Keratinocyte (primary cell): ENCODE measurements around the gene ASCL2. TPM values are rescaled to one million over a fixed set of nuclear protein-coding genes. Genes with fewer than 3 reads are reported as not detected.

Source experiments
- DNase-seq: peaks from one replicate; pipeline ENCODE4 v3.0.0-alpha.2; 2011; ENCODE audit warnings: low read depth, missing footprints, low spot score
- FAIRE-seq: peaks from 2 replicates; lab custom pipeline; 2011; peaks lifted over from hg19 to GRCh38; lab: Jason Lieb, UNC
- H2AFZ ChIP-seq: 2 replicates; pipeline ENCODE4 v1.6.0; 2012; ENCODE audit warnings: low read length, control low read depth, inconsistent platforms; ENCODE audit not compliant: control insufficient read depth
- H3K27ac ChIP-seq: 2 replicates; pipeline ENCODE4 v1.5.1; 2011; ENCODE audit warnings: low read length; ENCODE audit not compliant: control insufficient read depth, insufficient read depth
- H3K27me3 ChIP-seq: 3 replicates; pipeline ENCODE4 v1.6.0; 2011; ENCODE audit warnings: low read length; ENCODE audit not compliant: control insufficient read depth, insufficient read depth; ENCODE audit errors: extremely low read depth
- H3K36me3 ChIP-seq, 2 experiments: 2 replicates in 1 of 2; 3 replicates in 1 of 2; pipeline ENCODE4 v1.5.1; 2011; ENCODE audit warnings: low read length in 2 of 2, mild to moderate bottlenecking in 1 of 2; ENCODE audit not compliant: control insufficient read depth in 2 of 2, insufficient read depth in 2 of 2; ENCODE audit errors: extremely low read depth in 1 of 2
- H3K4me1 ChIP-seq: 3 replicates; pipeline ENCODE4 v1.5.1; 2011; ENCODE audit warnings: low read length; ENCODE audit not compliant: control insufficient read depth, insufficient read depth; ENCODE audit errors: extremely low read depth
- H3K4me2 ChIP-seq: 3 replicates; pipeline ENCODE4 v1.6.0; 2011; ENCODE audit warnings: low read depth, low read length; ENCODE audit not compliant: control insufficient read depth, insufficient read depth; ENCODE audit errors: extremely low read depth
- H3K4me3 ChIP-seq, 3 experiments: fragments of 200-600 bp in 1 of 3; sonication (generic) in 1 of 3; 2 replicates in 2 of 3; 3 replicates in 1 of 3; pipeline ENCODE4 v1.5.1; 2011 to 2016; ENCODE audit warnings: low read length in 3 of 3, mild to moderate bottlenecking in 3 of 3, control low read depth in 2 of 3, inconsistent platforms in 1 of 3, low read depth in 1 of 3, mixed read lengths in 1 of 3, mixed run types in 1 of 3, moderate library complexity in 1 of 3; ENCODE audit not compliant: control insufficient read depth in 2 of 3, insufficient read depth in 2 of 3; ENCODE audit errors: extremely low read depth in 1 of 3
- H3K79me2 ChIP-seq: 2 replicates; pipeline ENCODE4 v1.6.0; 2012; ENCODE audit warnings: low read length; ENCODE audit not compliant: control insufficient read depth, insufficient read depth
- H3K9ac ChIP-seq: 3 replicates; pipeline ENCODE4 v1.6.0; 2011; ENCODE audit warnings: low read length; ENCODE audit not compliant: control insufficient read depth, insufficient read depth; ENCODE audit errors: extremely low read depth
- H3K9me1 ChIP-seq: 3 replicates; pipeline ENCODE4 v1.6.0; 2011; ENCODE audit warnings: low read length; ENCODE audit not compliant: control insufficient read depth, insufficient read depth; ENCODE audit errors: extremely low read depth
- H3K9me3 ChIP-seq: 2 replicates; pipeline ENCODE4 v1.5.1; 2012; ENCODE audit warnings: low read depth, low read length; ENCODE audit not compliant: control insufficient read depth
- H4K20me1 ChIP-seq: 3 replicates; pipeline ENCODE4 v1.6.0; 2011; ENCODE audit warnings: low read length; ENCODE audit not compliant: control insufficient read depth, insufficient read depth; ENCODE audit errors: extremely low read depth
- EZH2 ChIP-seq: IDR thresholded peaks from one replicate; pipeline ENCODE4 v1.6.1; 2012; ENCODE audit warnings: inconsistent platforms, mild to moderate bottlenecking, low read length, moderate library complexity
- dilution Hi-C: fragments of 300-500 bp; cut with MboI; formaldehyde crosslinking; loops from one replicate; pipeline ENCODE4 v1.7.0; 2020; ENCODE audit warnings: low sequenced_read_pairs; ENCODE audit not compliant: extremely low pct_ligation_motif_present
- polyA plus RNA-seq, 5 experiments: library from polyadenylated mRNA; depleted of rRNA in 3 of 5; stranded (reverse) in 3 of 5; stranded (forward) in 1 of 5; unstranded in 1 of 5; fragments of >200 nt; gene quantifications; 1 replicate in 1 of 5; 2 replicates in 3 of 5; 3 replicates in 1 of 5; pipeline versions ENCODE4 v1.2.1 to v1.2.3, GENCODE V29; 2011 to 2012; ENCODE audit warnings: missing spikeins in 2 of 5, low read depth in 1 of 5, low replicate concordance in 1 of 5
- TF ChIP-seq, protein P1 (sequence below), 3 experiments: IDR thresholded peaks in 1 of 3; conservative IDR thresholded peaks in 1 of 3; optimal IDR thresholded peaks in 1 of 3; 2 replicates in 2 of 3; 3 replicates in 1 of 3; pipeline versions ENCODE3 to v1.5.1; 2011; ENCODE audit warnings: low read length in 3 of 3, mild to moderate bottlenecking in 3 of 3, moderate library complexity in 2 of 3, control low read depth in 1 of 3, inconsistent platforms in 1 of 3; ENCODE audit not compliant: insufficient read depth in 2 of 3; ENCODE audit errors: extremely low read depth in 1 of 3

Gene ASCL2
- polyA plus RNA-seq, 1 donor (not counting 4 experiments of a cell fraction or from before 2014, with no cell fraction given) = 0.26 TPM

DNA sequence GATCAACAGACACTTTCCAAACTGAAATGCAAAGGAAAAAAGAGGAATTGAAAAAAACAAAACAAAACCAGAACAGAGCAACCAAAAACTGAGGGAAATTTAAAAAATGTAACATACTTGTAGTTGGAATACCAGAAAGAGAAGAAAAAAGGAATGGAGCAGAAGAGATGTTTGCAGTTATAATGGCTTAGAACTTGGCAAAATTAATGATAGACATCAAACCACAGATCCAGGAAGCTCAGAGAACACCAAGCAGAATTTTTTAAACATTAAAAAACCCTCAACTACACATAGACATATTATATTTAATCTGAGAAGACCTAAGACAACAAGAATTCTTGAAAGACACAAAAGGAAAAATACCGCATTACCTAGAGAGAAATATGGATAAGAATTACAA lies 46.1 kb downstream of the ASCL2 start:
- no peaks in the 10 kb centered on the region for H3K79me2 ChIP-seq
- no peak for FAIRE-seq
- H3K9me1 ChIP-seq = no peaks in the 10 kb centered on the region
- no peaks in the 10 kb centered on the region for H3K9me3 ChIP-seq
- peaks cover 17% of the 10 kb centered on the region for H3K27me3 ChIP-seq
- no peaks in the 10 kb centered on the region for H3K36me3 ChIP-seq
- no peak overlapping the region for H3K27ac ChIP-seq
- H3K4me1 ChIP-seq = no peaks in the 10 kb centered on the region
- no peak overlapping the region for H2AFZ ChIP-seq
- no peak overlapping the region for H3K4me3 ChIP-seq
- H4K20me1 ChIP-seq = no peaks in the 10 kb centered on the region
- TF ChIP-seq, protein P1, sequence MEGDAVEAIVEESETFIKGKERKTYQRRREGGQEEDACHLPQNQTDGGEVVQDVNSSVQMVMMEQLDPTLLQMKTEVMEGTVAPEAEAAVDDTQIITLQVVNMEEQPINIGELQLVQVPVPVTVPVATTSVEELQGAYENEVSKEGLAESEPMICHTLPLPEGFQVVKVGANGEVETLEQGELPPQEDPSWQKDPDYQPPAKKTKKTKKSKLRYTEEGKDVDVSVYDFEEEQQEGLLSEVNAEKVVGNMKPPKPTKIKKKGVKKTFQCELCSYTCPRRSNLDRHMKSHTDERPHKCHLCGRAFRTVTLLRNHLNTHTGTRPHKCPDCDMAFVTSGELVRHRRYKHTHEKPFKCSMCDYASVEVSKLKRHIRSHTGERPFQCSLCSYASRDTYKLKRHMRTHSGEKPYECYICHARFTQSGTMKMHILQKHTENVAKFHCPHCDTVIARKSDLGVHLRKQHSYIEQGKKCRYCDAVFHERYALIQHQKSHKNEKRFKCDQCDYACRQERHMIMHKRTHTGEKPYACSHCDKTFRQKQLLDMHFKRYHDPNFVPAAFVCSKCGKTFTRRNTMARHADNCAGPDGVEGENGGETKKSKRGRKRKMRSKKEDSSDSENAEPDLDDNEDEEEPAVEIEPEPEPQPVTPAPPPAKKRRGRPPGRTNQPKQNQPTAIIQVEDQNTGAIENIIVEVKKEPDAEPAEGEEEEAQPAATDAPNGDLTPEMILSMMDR (optimal IDR thresholded peaks at IDR 0.05 in 1 of 3, IDR thresholded peaks at IDR 0.05 in 1 of 3, conservative IDR thresholded peaks at IDR 0.05 in 1 of 3; ENCODE audit: extremely low read depth in 1 of 3, insufficient read depth in 2 of 3, low read length in 3 of 3) = no peak
- TF ChIP-seq EZH2 = no peak
- DNase-seq = no peak
- dilution Hi-C loops = no loop called here
- H3K4me2 ChIP-seq = no peak overlapping the region
- no peak overlapping the region for H3K9ac ChIP-seq

- H3K9me1 ChIP-seq = no peaks in the 10 kb centered on the region
- H3K4me2 ChIP-seq = no peak overlapping the region
- H3K9me3 ChIP-seq = no peaks in the 10 kb centered on the region
- H2AFZ ChIP-seq = no peak overlapping the region
- dilution Hi-C loops = no loop called here
- DNase-seq = no peak
- no peaks in the 10 kb centered on the region for H3K79me2 ChIP-seq
- FAIRE-seq = no peak
- no peaks in the 10 kb centered on the region for H4K20me1 ChIP-seq
- TF ChIP-seq, protein P1 (optimal IDR thresholded peaks at IDR 0.05 in 1 of 3, IDR thresholded peaks at IDR 0.05 in 1 of 3, conservative IDR thresholded peaks at IDR 0.05 in 1 of 3; ENCODE audit: extremely low read depth in 1 of 3, insufficient read depth in 2 of 3, low read length in 3 of 3) = no peak
- TF ChIP-seq EZH2 = no peak
- H3K27me3 ChIP-seq = peaks cover 16% of the 10 kb centered on the region
- no peak overlapping the region for H3K27ac ChIP-seq
- no peak overlapping the region for H3K9ac ChIP-seq
- H3K36me3 ChIP-seq = no peaks in the 10 kb centered on the region
- H3K4me3 ChIP-seq = no peak overlapping the region
- H3K4me1 ChIP-seq = no peaks in the 10 kb centered on the region
Measured at GRCh38 chr11:2223153-2223794, 47.1 kb downstream of the ASCL2 start.
